ENCODE data around the gene KLHL29. TPM values are rescaled to one million over a fixed set of nuclear protein-coding genes. Genes with fewer than 3 reads are reported as not detected.

Gene KLHL29
- total RNA-seq, 1 donor from 2014 or later, result 8.4 TPM

- Mint-ChIP-seq H3K4me1 (peaks cover 34% of the 10 kb centered on the region), H3K4me3 (peak overlapping the region; percentile 93), H3K27me3 (ENCODE audit: low read depth) (peaks cover 42% of the 10 kb centered on the region), H3K27ac (ENCODE audit: unreplicated experiment) (no peak overlapping the region), H3K36me3 (ENCODE audit: low read depth) (no peaks in the 10 kb centered on the region), H3K9me3 (no peaks in the 10 kb centered on the region)
- DNase-seq (ENCODE audit: low read depth, low spot score), result no peak
- TF ChIP-seq CTCF (conservative IDR thresholded peaks at IDR 0.05), result no peak
Observed at GRCh38 chr2:23383100-23383499, 1.9 kb upstream of the KLHL29 start.

- Mint-ChIP-seq H3K36me3 (ENCODE audit: low read depth) (no peaks in the 10 kb centered on the region), H3K27ac (ENCODE audit: unreplicated experiment) (no peak overlapping the region), H3K27me3 (ENCODE audit: low read depth) (peaks cover 62% of the 10 kb centered on the region), H3K9me3 (no peaks in the 10 kb centered on the region), H3K4me1 (peaks cover 31% of the 10 kb centered on the region), H3K4me3 (no peak overlapping the region)
- no peak for TF ChIP-seq CTCF (conservative IDR thresholded peaks at IDR 0.05)
- DNase-seq (ENCODE audit: low read depth, low spot score), result peak; percentile 33
Observed at GRCh38 chr2:23385351-23385747, 370 bp downstream of the KLHL29 start.

- Mint-ChIP-seq H3K9me3 (no peaks in the 10 kb centered on the region), H3K4me3 (peak overlapping the region; percentile 91), H3K4me1 (peaks cover 26% of the 10 kb centered on the region), H3K36me3 (ENCODE audit: low read depth) (no peaks in the 10 kb centered on the region), H3K27me3 (ENCODE audit: low read depth) (peaks cover 61% of the 10 kb centered on the region), H3K27ac (ENCODE audit: unreplicated experiment) (no peak overlapping the region)
- no peak for TF ChIP-seq CTCF (conservative IDR thresholded peaks at IDR 0.05)
- DNase-seq (ENCODE audit: low read depth, low spot score), result no peak
Observed at GRCh38 chr2:23385748-23386338, 864 bp downstream of the KLHL29 start.

GRCh38 chr2:23386339-23387220 is 1.6 kb downstream of the KLHL29 start:
- H3K4me1 Mint-ChIP-seq, result peaks cover 21% of the 10 kb centered on the region
- H3K36me3 Mint-ChIP-seq (ENCODE audit: low read depth), result no peaks in the 10 kb centered on the region
- peaks cover 64% of the 10 kb centered on the region for H3K27me3 Mint-ChIP-seq (ENCODE audit: low read depth)
- DNase-seq (ENCODE audit: low read depth, low spot score), result peak; percentile 18
- peak; percentile 10 for TF ChIP-seq CTCF (conservative IDR thresholded peaks at IDR 0.05)
- no peak overlapping the region for H3K27ac Mint-ChIP-seq (ENCODE audit: unreplicated experiment)
- no peaks in the 10 kb centered on the region for H3K9me3 Mint-ChIP-seq
- peak overlapping the region; percentile 91 for H3K4me3 Mint-ChIP-seq

- Mint-ChIP-seq H3K9me3 (no peaks in the 10 kb centered on the region), H3K27me3 (ENCODE audit: low read depth) (peaks cover 66% of the 10 kb centered on the region), H3K27ac (ENCODE audit: unreplicated experiment) (no peak overlapping the region), H3K4me3 (peak overlapping the region; percentile 90), H3K4me1 (peaks cover 19% of the 10 kb centered on the region), H3K36me3 (ENCODE audit: low read depth) (no peaks in the 10 kb centered on the region)
- DNase-seq (ENCODE audit: low read depth, low spot score), result peak; percentile 8
- TF ChIP-seq CTCF (conservative IDR thresholded peaks at IDR 0.05), result no peak
Observed at GRCh38 chr2:23387221-23387550, 2.2 kb downstream of the KLHL29 start.
